Neural cell (in vitro differentiated cells): ENCODE measurements around the gene KLK6.

Experiments used
- CTCF ChIP-seq: fragments of 450-650 bp; IDR thresholded peaks from 2 replicates; pipeline ENCODE4 v1.5.1; 2014; ENCODE audit warnings: antibody characterized with exemption, mild to moderate bottlenecking, moderate library complexity; ENCODE audit not compliant: poor library complexity, severe bottlenecking
- EZH2 ChIP-seq: fragments of 200-600, 300-800 bp; shearing (Covaris generic), sonication (generic); IDR thresholded peaks from 2 replicates; pipeline ENCODE4 v1.6.1; 2014; ENCODE audit warnings: antibody characterized with exemption, low read length, borderline replicate concordance, mild to moderate bottlenecking; ENCODE audit not compliant: insufficient read depth, poor library complexity, severe bottlenecking
- POLR2AphosphoS5 ChIP-seq: IDR thresholded peaks from 2 replicates; pipeline ENCODE4 v1.6.1; 2012
- TF ChIP-seq, protein P1 (sequence below): IDR thresholded peaks from 2 replicates; pipeline ENCODE4 v1.6.1; 2012; ENCODE audit warnings: borderline replicate concordance

DNA sequence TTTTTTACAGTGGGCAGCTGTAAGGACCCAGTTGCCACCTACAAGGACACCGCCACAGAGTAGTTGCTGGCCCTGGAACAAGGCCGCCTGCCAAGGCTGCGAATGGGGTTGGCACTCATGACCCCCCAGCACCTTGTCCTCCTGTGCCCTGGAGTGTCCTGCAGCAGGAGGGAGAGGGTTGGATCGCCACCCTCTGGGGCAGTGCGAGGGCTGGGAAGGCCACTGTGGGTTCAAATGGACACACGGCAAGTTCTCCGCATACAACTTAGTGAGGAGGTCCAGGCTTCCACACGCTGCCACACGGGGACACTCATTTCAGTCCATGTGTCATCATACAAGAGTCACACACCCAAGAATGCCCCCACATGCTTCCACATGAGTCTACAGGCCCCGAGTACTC, 31.0 kb upstream of the KLK6 start:
- no peak for TF ChIP-seq CTCF
- TF ChIP-seq EZH2, result no peak
- TF ChIP-seq, protein P1, sequence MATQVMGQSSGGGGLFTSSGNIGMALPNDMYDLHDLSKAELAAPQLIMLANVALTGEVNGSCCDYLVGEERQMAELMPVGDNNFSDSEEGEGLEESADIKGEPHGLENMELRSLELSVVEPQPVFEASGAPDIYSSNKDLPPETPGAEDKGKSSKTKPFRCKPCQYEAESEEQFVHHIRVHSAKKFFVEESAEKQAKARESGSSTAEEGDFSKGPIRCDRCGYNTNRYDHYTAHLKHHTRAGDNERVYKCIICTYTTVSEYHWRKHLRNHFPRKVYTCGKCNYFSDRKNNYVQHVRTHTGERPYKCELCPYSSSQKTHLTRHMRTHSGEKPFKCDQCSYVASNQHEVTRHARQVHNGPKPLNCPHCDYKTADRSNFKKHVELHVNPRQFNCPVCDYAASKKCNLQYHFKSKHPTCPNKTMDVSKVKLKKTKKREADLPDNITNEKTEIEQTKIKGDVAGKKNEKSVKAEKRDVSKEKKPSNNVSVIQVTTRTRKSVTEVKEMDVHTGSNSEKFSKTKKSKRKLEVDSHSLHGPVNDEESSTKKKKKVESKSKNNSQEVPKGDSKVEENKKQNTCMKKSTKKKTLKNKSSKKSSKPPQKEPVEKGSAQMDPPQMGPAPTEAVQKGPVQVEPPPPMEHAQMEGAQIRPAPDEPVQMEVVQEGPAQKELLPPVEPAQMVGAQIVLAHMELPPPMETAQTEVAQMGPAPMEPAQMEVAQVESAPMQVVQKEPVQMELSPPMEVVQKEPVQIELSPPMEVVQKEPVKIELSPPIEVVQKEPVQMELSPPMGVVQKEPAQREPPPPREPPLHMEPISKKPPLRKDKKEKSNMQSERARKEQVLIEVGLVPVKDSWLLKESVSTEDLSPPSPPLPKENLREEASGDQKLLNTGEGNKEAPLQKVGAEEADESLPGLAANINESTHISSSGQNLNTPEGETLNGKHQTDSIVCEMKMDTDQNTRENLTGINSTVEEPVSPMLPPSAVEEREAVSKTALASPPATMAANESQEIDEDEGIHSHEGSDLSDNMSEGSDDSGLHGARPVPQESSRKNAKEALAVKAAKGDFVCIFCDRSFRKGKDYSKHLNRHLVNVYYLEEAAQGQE, result no peak
- TF ChIP-seq POLR2AphosphoS5, result no peak
